ENCODE results near the gene IFNLR1. TPM values are rescaled to one million over a fixed set of nuclear protein-coding genes. Genes with fewer than 3 reads are reported as not detected.

The IFNLR1 gene
- total RNA-seq, 1 donor from 2014 or later, result 21.2 TPM

GRCh38 chr1:24180676-24181075 is 6.4 kb downstream of the IFNLR1 start:
- TF ChIP-seq CTCF (IDR thresholded peaks at IDR 0.05; ENCODE audit: unreplicated experiment), result no peak
- Mint-ChIP-seq H3K4me1 (ENCODE audit: low read depth) (peaks cover 2% of the 10 kb centered on the region), H3K4me3 (ENCODE audit: low read depth) (no peak overlapping the region), H3K36me3 (ENCODE audit: insufficient read depth) (peaks cover 15% of the 10 kb centered on the region), H3K9me3 (ENCODE audit: low read depth) (no peaks in the 10 kb centered on the region), H3K27me3 (no peaks in the 10 kb centered on the region), H3K27ac (no peak overlapping the region)
- DNase-seq (ENCODE audit: low spot score, unreplicated experiment), result no peak

GRCh38 chr1:24179251-24179840 is 7.7 kb downstream of the IFNLR1 start:
- Mint-ChIP-seq H3K36me3 (ENCODE audit: insufficient read depth) (peaks cover 19% of the 10 kb centered on the region), H3K27ac (peak overlapping the region; percentile 52)

GRCh38 chr1:24178407-24178806 is 8.7 kb downstream of the IFNLR1 start:
- no peak for DNase-seq (ENCODE audit: low spot score, unreplicated experiment)
- no peaks in the 10 kb centered on the region for H3K9me3 Mint-ChIP-seq (ENCODE audit: low read depth)
- no peak overlapping the region for H3K4me3 Mint-ChIP-seq (ENCODE audit: low read depth)
- H3K27me3 Mint-ChIP-seq, result no peaks in the 10 kb centered on the region
- H3K27ac Mint-ChIP-seq, result no peak overlapping the region
- peaks cover 24% of the 10 kb centered on the region for H3K36me3 Mint-ChIP-seq (ENCODE audit: insufficient read depth)
- peaks cover 2% of the 10 kb centered on the region for H3K4me1 Mint-ChIP-seq (ENCODE audit: low read depth)
- no peak for TF ChIP-seq CTCF (IDR thresholded peaks at IDR 0.05; ENCODE audit: unreplicated experiment)

More at GRCh38 chr1:24179251-24179840, 7.7 kb downstream of the IFNLR1 start:
- H3K27me3 Mint-ChIP-seq, result no peaks in the 10 kb centered on the region
- no peaks in the 10 kb centered on the region for H3K9me3 Mint-ChIP-seq (ENCODE audit: low read depth)
- no peak for DNase-seq (ENCODE audit: low spot score, unreplicated experiment)
- H3K4me1 Mint-ChIP-seq (ENCODE audit: low read depth), result peaks cover 2% of the 10 kb centered on the region
- H3K4me3 Mint-ChIP-seq (ENCODE audit: low read depth), result no peak overlapping the region
- no peak for TF ChIP-seq CTCF (IDR thresholded peaks at IDR 0.05; ENCODE audit: unreplicated experiment)

GRCh38 chr1:24177161-24177560 is 9.9 kb downstream of the IFNLR1 start:
- Mint-ChIP-seq H3K4me3 (ENCODE audit: low read depth) (no peak overlapping the region), H3K36me3 (ENCODE audit: insufficient read depth) (peaks cover 29% of the 10 kb centered on the region)
- TF ChIP-seq CTCF (IDR thresholded peaks at IDR 0.05; ENCODE audit: unreplicated experiment), result no peak

GRCh38 chr1:24175033-24175755 is 11.9 kb downstream of the IFNLR1 start:
- no peak overlapping the region for H3K27ac Mint-ChIP-seq
- no peak for TF ChIP-seq CTCF (IDR thresholded peaks at IDR 0.05; ENCODE audit: unreplicated experiment)
- H3K27me3 Mint-ChIP-seq, result no peaks in the 10 kb centered on the region
- peaks cover 2% of the 10 kb centered on the region for H3K4me1 Mint-ChIP-seq (ENCODE audit: low read depth)
- H3K4me3 Mint-ChIP-seq (ENCODE audit: low read depth), result no peak overlapping the region
- peaks cover 31% of the 10 kb centered on the region for H3K36me3 Mint-ChIP-seq (ENCODE audit: insufficient read depth)
- H3K9me3 Mint-ChIP-seq (ENCODE audit: low read depth), result no peaks in the 10 kb centered on the region
- DNase-seq (ENCODE audit: low spot score, unreplicated experiment), result no peak

More at GRCh38 chr1:24177161-24177560, 9.9 kb downstream of the IFNLR1 start:
- DNase-seq (ENCODE audit: low spot score, unreplicated experiment), result no peak
- no peaks in the 10 kb centered on the region for H3K27me3 Mint-ChIP-seq
- H3K27ac Mint-ChIP-seq, result no peak overlapping the region
- no peaks in the 10 kb centered on the region for H3K9me3 Mint-ChIP-seq (ENCODE audit: low read depth)
- H3K4me1 Mint-ChIP-seq (ENCODE audit: low read depth), result peaks cover 2% of the 10 kb centered on the region

Measured in progenitor cell of endocrine pancreas (in vitro differentiated cells).